CD4-positive, alpha-beta T cell (primary cell): ENCODE data around the gene LSM3. TPM values are rescaled to one million over a fixed set of nuclear protein-coding genes. Genes with fewer than 3 reads are reported as not detected.

Experiments
- ATAC-seq: fragments of 200-7000 bp; cut with Tn5 transposase; one replicate; pipeline ENCODE4 v1.10.0; 2022; ENCODE audit warnings: mild to moderate bottlenecking; ENCODE audit not compliant: poor library complexity
- CTCF ChIA-PET: fragments of 350-600 bp; sonication (Branson Sonifier 250); formaldehyde crosslinking; loops from one replicate; lab custom pipeline; 2021; ENCODE audit warnings: antibody characterized with exemption, inconsistent platforms; lab: Charles Lee
- POLR2A ChIA-PET: fragments of 350-600 bp; sonication (Branson Sonifier 250); formaldehyde crosslinking; loops from one replicate; lab custom pipeline; 2021; ENCODE audit warnings: antibody characterized with exemption, inconsistent platforms; lab: Charles Lee
- DNase-seq, 14 experiments: peaks; one replicate each; pipeline ENCODE4 v3.0.0-alpha.2; 2013 to 2020; ENCODE audit warnings: mixed read lengths in 2 of 14
- H3K27ac ChIP-seq, 2 donors: one replicate each; pipeline versions ENCODE4 v1.5.1 to v1.7.0; 2013; ENCODE audit warnings: low read length in 2 of 2, low read depth in 1 of 2, mild to moderate bottlenecking in 1 of 2
- H3K27me3 ChIP-seq, 2 experiments: 1 replicate in 1 of 2; 2 replicates in 1 of 2; pipeline versions ENCODE4 v1.6.1 to v1.7.0; 2013; ENCODE audit warnings: low read length in 2 of 2, control low read depth in 1 of 2, mild to moderate bottlenecking in 1 of 2, moderate library complexity in 1 of 2; ENCODE audit not compliant: insufficient read depth in 2 of 2, control insufficient read depth in 1 of 2
- H3K36me3 ChIP-seq: one replicate; pipeline ENCODE4 v1.6.1; 2013; ENCODE audit warnings: low read length, control low read depth; ENCODE audit not compliant: insufficient read depth
- H3K4me1 ChIP-seq: one replicate; pipeline ENCODE4 v1.6.1; 2013; ENCODE audit warnings: low read length, control low read depth; ENCODE audit not compliant: insufficient read depth
- H3K4me3 ChIP-seq: one replicate; pipeline ENCODE4 v1.5.1; 2013; ENCODE audit warnings: mild to moderate bottlenecking, low read length, moderate library complexity
- H3K9me3 ChIP-seq, 2 experiments: 1 replicate in 1 of 2; 2 replicates in 1 of 2; pipeline versions ENCODE4 v1.6.1 to v1.7.0; 2013; ENCODE audit warnings: low read length in 2 of 2, mild to moderate bottlenecking in 2 of 2, control low read depth in 1 of 2, moderate library complexity in 1 of 2; ENCODE audit not compliant: control insufficient read depth in 1 of 2, insufficient read depth in 1 of 2
- H3K27ac Mint-ChIP-seq: one replicate; pipeline ENCODE4 v1.8.0; 2020; ENCODE audit warnings: mixed read lengths
- H3K27me3 Mint-ChIP-seq: one replicate; pipeline ENCODE4 v1.8.0; 2021; ENCODE audit warnings: mixed read lengths
- H3K36me3 Mint-ChIP-seq: one replicate; pipeline ENCODE4 v1.8.0; 2021; ENCODE audit warnings: low read depth, mixed read lengths
- H3K4me1 Mint-ChIP-seq: one replicate; pipeline ENCODE4 v1.8.0; 2021; ENCODE audit warnings: low read depth, mixed read lengths
- H3K4me3 Mint-ChIP-seq: one replicate; pipeline ENCODE4 v1.8.0; 2020; ENCODE audit warnings: mild to moderate bottlenecking, mixed read lengths
- H3K9me3 Mint-ChIP-seq: one replicate; pipeline ENCODE4 v1.8.0; 2020; ENCODE audit warnings: mixed read lengths
- CTCF ChIP-seq: fragments of 200-600 bp; IDR thresholded peaks from one replicate; pipeline ENCODE4 v1.8.0; 2022; ENCODE audit warnings: antibody characterized with exemption, mild to moderate bottlenecking
- intact Hi-C, 2 experiments: fragments of 100-400 bp; cut with DNase I in 1 of 2; cut with micrococcal nuclease in 1 of 2; formaldehyde crosslinking; loops; one replicate each; pipeline versions ENCODE4 v1.15.1 to v1.9.0; 2023 to 2025; cut with DNase I, micrococcal nuclease
- total RNA-seq, 174 experiments: library from RNA in 2 of 174; stranded (reverse) in 2 of 174; gene quantifications; one replicate each; pipeline ENCODE4 v1.2.3 and lab custom pipeline; 2021 to 2026

The LSM3 gene
- total RNA-seq, 2 experiments from 2014 or later, result 6.5 to 6.9 TPM

- H3K27me3 ChIP-seq, result peaks cover 3 to 14% of the 10 kb centered on the region in 2 experiments
- TF ChIP-seq CTCF, result no peak
- Mint-ChIP-seq H3K36me3 (no peaks in the 10 kb centered on the region), H3K9me3 (peaks cover 4% of the 10 kb centered on the region), H3K27ac (no peak overlapping the region), H3K4me1 (peaks cover 6% of the 10 kb centered on the region), H3K4me3 (no peak overlapping the region), H3K27me3 (peaks cover 33% of the 10 kb centered on the region)
- intact Hi-C loops, result no loop called here
- no peak overlapping the region for H3K27ac ChIP-seq
- POLR2A ChIA-PET, result no interaction called here
- DNase-seq (no peak), ATAC-seq (no peak)
- CTCF ChIA-PET, result no interaction called here
- no peaks in the 10 kb centered on the region for H3K36me3 ChIP-seq
- H3K4me3 ChIP-seq, result no peak overlapping the region
- H3K9me3 ChIP-seq, result peaks cover 10% of the 10 kb centered on the region in 2 experiments
- H3K4me1 ChIP-seq, result peaks cover 4% of the 10 kb centered on the region
Measured at GRCh38 chr3:14235003-14235911, 56.6 kb downstream of the LSM3 start.

GRCh38 chr3:14235912-14236295 lies 57.3 kb downstream of the LSM3 start:
- intact Hi-C loops, result no loop called here
- H3K4me1 Mint-ChIP-seq, result peaks cover 6% of the 10 kb centered on the region
- H3K27me3 Mint-ChIP-seq, result peaks cover 30% of the 10 kb centered on the region
- CTCF ChIA-PET, result no interaction called here
- Histone ChIP-seq H3K4me3 (no peak overlapping the region), H3K4me1 (peaks cover 4% of the 10 kb centered on the region), H3K36me3 (no peaks in the 10 kb centered on the region), H3K9me3 (peaks cover 10% of the 10 kb centered on the region in 2 experiments), H3K27me3 (peaks cover 3 to 14% of the 10 kb centered on the region in 2 experiments), H3K27ac (no peak overlapping the region)
- DNase-seq, result no peak
- H3K36me3 Mint-ChIP-seq, result no peaks in the 10 kb centered on the region
- ATAC-seq, result no peak
- H3K4me3 Mint-ChIP-seq, result no peak overlapping the region
- POLR2A ChIA-PET, result no interaction called here
- no peak for TF ChIP-seq CTCF
- no peak overlapping the region for H3K27ac Mint-ChIP-seq
- peaks cover 4% of the 10 kb centered on the region for H3K9me3 Mint-ChIP-seq

GRCh38 chr3:14236902-14237301 lies 58.3 kb downstream of the LSM3 start:
- peaks cover 10% of the 10 kb centered on the region in 2 experiments for H3K9me3 ChIP-seq
- Mint-ChIP-seq H3K4me3 (no peak overlapping the region), H3K27me3 (peaks cover 23% of the 10 kb centered on the region), H3K27ac (no peak overlapping the region), H3K4me1 (peaks cover 6% of the 10 kb centered on the region), H3K36me3 (no peaks in the 10 kb centered on the region), H3K9me3 (peaks cover 4% of the 10 kb centered on the region)
- H3K27me3 ChIP-seq, result peaks cover 3 to 7% of the 10 kb centered on the region in 2 experiments
- ATAC-seq (no peak), DNase-seq (no peak)
- no peak for TF ChIP-seq CTCF
- H3K27ac ChIP-seq, result no peak overlapping the region
- intact Hi-C loops, result no loop called here
- CTCF ChIA-PET, result interaction anchor here (0.6 kb wide), 1 partner anchor 705 kb away, joined by 3 read pairs; no protein-coding TSS in a partner anchor
- H3K36me3 ChIP-seq, result no peaks in the 10 kb centered on the region
- POLR2A ChIA-PET, result no interaction called here
- H3K4me3 ChIP-seq, result no peak overlapping the region
- H3K4me1 ChIP-seq, result peaks cover 4% of the 10 kb centered on the region
